Endothelial cell (in vitro differentiated cells): ENCODE measurements around the gene PCNA. TPM values are rescaled to one million over a fixed set of nuclear protein-coding genes. Genes with fewer than 3 reads are reported as not detected.
A peak's percentile ranks its signal among the peaks of the same experiment; 100 is the strongest.

Experiments
- DNase-seq: peaks from one replicate; pipeline ENCODE4 v3.0.0; 2021; ENCODE audit warnings: low spot score
- H3K27ac Mint-ChIP-seq: one replicate; pipeline ENCODE4 v1.8.0; 2021; ENCODE audit warnings: mixed read lengths, inconsistent platforms; ENCODE audit not compliant: unreplicated experiment
- H3K27me3 Mint-ChIP-seq: one replicate; pipeline ENCODE4 v1.8.0; 2021; ENCODE audit warnings: mild to moderate bottlenecking, moderate library complexity, mixed read lengths, inconsistent platforms; ENCODE audit not compliant: unreplicated experiment
- H3K36me3 Mint-ChIP-seq: one replicate; pipeline ENCODE4 v1.8.0; 2021; ENCODE audit warnings: mild to moderate bottlenecking, low read depth, mixed read lengths, inconsistent platforms; ENCODE audit not compliant: unreplicated experiment
- H3K4me1 Mint-ChIP-seq: one replicate; pipeline ENCODE4 v1.8.0; 2021; ENCODE audit warnings: mild to moderate bottlenecking, mixed read lengths, inconsistent platforms; ENCODE audit not compliant: unreplicated experiment
- H3K4me3 Mint-ChIP-seq: one replicate; pipeline ENCODE4 v1.8.0; 2021; ENCODE audit warnings: mild to moderate bottlenecking, mixed read lengths, inconsistent platforms; ENCODE audit not compliant: unreplicated experiment
- H3K9me3 Mint-ChIP-seq: one replicate; pipeline ENCODE4 v1.8.0; 2021; ENCODE audit warnings: mixed read lengths, inconsistent platforms; ENCODE audit not compliant: unreplicated experiment
- CTCF ChIP-seq: fragments of 200-600 bp; sonication (generic); IDR thresholded peaks from one replicate; pipeline ENCODE4 v1.5.0; 2021; ENCODE audit warnings: antibody characterized with exemption; ENCODE audit not compliant: unreplicated experiment
- long read RNA-seq: library from polyadenylated mRNA; unstranded; transcript quantifications from one replicate; pipeline ENCODE4 v2.0.0, GENCODE V29; 2020; ENCODE audit not compliant: unreplicated experiment
- total RNA-seq: library from RNA; stranded (reverse); fragmentation: NEBNext Ultra II Directional; extraction: Animal tissue kit (Norgen Biotek cat#: 25700); gene quantifications from one replicate; pipeline ENCODE4 v1.2.1, GENCODE V29; 2021; ENCODE audit not compliant: unreplicated experiment

PCNA gene
- 77.1 TPM for total RNA-seq
- long read RNA-seq, transcript PCNA-201 (6 exons, 1,344 nt), result major isoform, 20 of 25 reads
- long read RNA-seq, partial matches to known transcripts, result 0 of 25 reads
- long read RNA-seq, other reads (novel, unspliced or antisense), result 2 of 25 reads

DNA sequence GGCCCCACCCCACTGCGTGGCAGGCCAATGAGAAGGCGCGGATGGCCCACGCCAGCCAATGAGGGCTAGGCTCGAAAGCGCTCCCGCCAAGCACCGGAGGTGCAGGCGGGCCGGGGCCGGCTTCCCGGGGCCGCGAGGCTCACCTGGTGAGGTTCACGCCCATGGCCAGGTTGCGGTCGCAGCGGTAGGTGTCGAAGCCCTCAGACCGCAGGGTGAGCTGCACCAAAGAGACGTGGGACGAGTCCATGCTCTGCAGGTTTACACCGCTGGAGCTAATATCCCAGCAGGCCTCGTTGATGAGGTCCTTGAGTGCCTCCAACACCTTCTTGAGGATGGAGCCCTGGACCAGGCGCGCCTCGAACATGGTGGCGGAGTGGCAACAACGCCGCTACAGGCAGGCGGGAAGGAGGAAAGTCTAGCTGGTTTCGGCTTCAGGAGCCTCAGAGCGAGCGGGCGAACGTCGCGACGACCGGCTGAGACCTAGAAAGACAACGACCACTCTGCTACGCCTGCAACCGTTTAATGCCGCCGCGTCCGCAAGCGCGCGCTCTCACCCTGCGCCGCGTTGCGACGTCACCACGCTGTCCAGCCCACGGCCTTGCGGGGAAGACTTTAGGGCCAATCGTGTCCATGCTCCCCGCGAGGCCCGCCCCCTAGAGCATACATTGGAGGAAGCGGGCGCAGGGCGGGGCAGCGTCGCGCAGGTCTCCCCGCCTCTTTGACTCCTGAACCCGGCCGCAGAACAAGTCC lies at the start of gene PCNA:
PCNA (minus strand) TSS at position 524 of the 750 bp plus-strand sequence; CDS start at position 364, 160 bp downstream.
- peaks cover 13% of the 10 kb centered on the region for H3K4me1 Mint-ChIP-seq
- H3K4me3 Mint-ChIP-seq, result peak within 1 kb of the TSS; percentile 94
- no peaks in the 10 kb centered on the region for H3K27me3 Mint-ChIP-seq
- no peak for TF ChIP-seq CTCF
- peak within 1 kb of the TSS; percentile 72 for H3K27ac Mint-ChIP-seq
- DNase-seq, result peak; percentile 93
- no peaks in the 10 kb centered on the region for H3K9me3 Mint-ChIP-seq
- peaks cover 11% of the 10 kb centered on the region for H3K36me3 Mint-ChIP-seq

DNA sequence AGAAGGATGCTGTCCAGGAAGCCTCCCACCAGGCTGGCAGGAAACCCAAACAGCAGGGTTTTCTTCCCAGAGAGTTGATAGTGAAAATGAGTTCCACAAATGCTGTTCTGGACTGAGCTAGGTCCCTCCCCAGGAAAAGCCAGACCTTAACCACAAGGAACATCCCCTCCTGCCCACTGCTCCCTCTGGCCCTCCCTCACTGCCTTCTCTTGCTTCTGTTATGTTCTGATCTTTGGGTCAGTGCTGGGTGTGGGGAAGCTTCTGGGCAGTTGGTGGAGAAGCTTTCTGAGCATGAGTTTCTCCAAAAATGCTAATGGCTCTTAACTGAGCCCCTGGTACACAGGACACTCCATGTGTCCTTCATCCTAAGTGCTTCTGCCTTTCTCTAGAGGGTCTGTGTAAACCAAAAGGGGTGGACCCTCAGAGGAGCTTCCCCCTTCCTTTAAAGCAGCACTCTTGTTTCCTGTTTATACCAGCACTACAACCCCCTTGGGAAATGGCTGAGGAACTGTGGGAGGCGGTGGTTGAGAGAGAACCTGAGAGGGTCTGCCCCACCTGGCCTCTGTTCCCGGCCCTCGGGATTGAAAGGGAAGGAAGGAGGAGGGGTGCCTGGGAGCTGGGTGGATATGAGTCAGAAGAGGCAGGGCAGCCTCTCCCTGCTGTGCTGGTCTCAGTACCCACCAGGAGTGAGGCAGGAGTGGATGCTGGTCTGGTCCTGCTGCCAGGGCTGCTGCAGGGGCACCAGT lies 49.1 kb upstream of the PCNA start:
- peaks cover 88% of the 10 kb centered on the region for H3K4me1 Mint-ChIP-seq
- no peaks in the 10 kb centered on the region for H3K9me3 Mint-ChIP-seq
- H3K4me3 Mint-ChIP-seq, result peak overlapping the region; percentile 74
- H3K27me3 Mint-ChIP-seq, result peaks cover 25% of the 10 kb centered on the region
- peak; percentile 43 for DNase-seq
- no peak for TF ChIP-seq CTCF
- H3K36me3 Mint-ChIP-seq, result peaks cover 7% of the 10 kb centered on the region
- H3K27ac Mint-ChIP-seq, result peak overlapping the region; percentile 88

GRCh38 chr20:5164645-5165625 lies 45.2 kb upstream of the PCNA start:
- TF ChIP-seq CTCF, result no peak
- no peak for DNase-seq
- Mint-ChIP-seq H3K4me1 (peaks cover 50% of the 10 kb centered on the region), H3K36me3 (peaks cover 3% of the 10 kb centered on the region), H3K9me3 (no peaks in the 10 kb centered on the region), H3K4me3 (no peak overlapping the region), H3K27me3 (peaks cover 8% of the 10 kb centered on the region), H3K27ac (peak overlapping the region; percentile 70)

GRCh38 chr20:5161536-5162164 lies 41.9 kb upstream of the PCNA start:
- H3K27ac Mint-ChIP-seq, result no peak overlapping the region
- H3K27me3 Mint-ChIP-seq, result peaks cover under 1% of the 10 kb centered on the region
- H3K4me1 Mint-ChIP-seq, result peaks cover 34% of the 10 kb centered on the region
- H3K36me3 Mint-ChIP-seq, result peaks cover 8% of the 10 kb centered on the region
- H3K9me3 Mint-ChIP-seq, result no peaks in the 10 kb centered on the region
- H3K4me3 Mint-ChIP-seq, result no peak overlapping the region
- TF ChIP-seq CTCF, result no peak
- no peak for DNase-seq
